Activated CD4-positive, alpha-beta T cell treated with anti-CD3 and anti-CD28 coated beads, Interleukin-2, amount 50 U/mL, for 24 hours (primary cell): Measurements from ENCODE around the gene ATF1.

Experiments used
- DNase-seq, 2 donors: peaks; one replicate each; pipeline ENCODE4 v3.0.0-alpha.2; 2020; ENCODE audit warnings: low read depth in 1 of 2, low spot score in 1 of 2

ATF1 gene

GRCh38 chr12:50763639-50764285 lies at the start of gene ATF1:
Gene ATF1 (plus strand): TSS chr12:50764101. CDS start chr12:50780146, 16,045 bp downstream.
- DNase-seq, result peak; percentile 78 to 81

GRCh38 chr12:50715174-50715573 lies 48.7 kb upstream of the ATF1 start:
- no peak for DNase-seq

- DNase-seq, result no peak
Measured at GRCh38 chr12:50718760-50719159, 45.1 kb upstream of the ATF1 start.

GRCh38 chr12:50720085-50720484 lies 43.8 kb upstream of the ATF1 start:
- no peak for DNase-seq

GRCh38 chr12:50720501-50720900 lies 43.4 kb upstream of the ATF1 start:
- no peak for DNase-seq

GRCh38 chr12:50723865-50724264 lies 40.0 kb upstream of the ATF1 start:
- DNase-seq, result no peak

GRCh38 chr12:50725011-50725942 lies 38.6 kb upstream of the ATF1 start:
- DNase-seq, result no peak

GRCh38 chr12:50727466-50727865 lies 36.4 kb upstream of the ATF1 start:
- DNase-seq, result no peak

- DNase-seq, result no peak
Measured at GRCh38 chr12:50728417-50728816, 35.5 kb upstream of the ATF1 start.

- DNase-seq, result no peak
Measured at GRCh38 chr12:50728841-50729240, 35.1 kb upstream of the ATF1 start.

- DNase-seq, result no peak
Measured at GRCh38 chr12:50732591-50732990, 31.3 kb upstream of the ATF1 start.

- DNase-seq, result no peak
Measured at GRCh38 chr12:50733706-50734105, 30.2 kb upstream of the ATF1 start.

- no peak for DNase-seq
Measured at GRCh38 chr12:50734409-50735263, 29.3 kb upstream of the ATF1 start.

GRCh38 chr12:50739611-50740010 lies 24.3 kb upstream of the ATF1 start:
- no peak for DNase-seq

- no peak for DNase-seq
Measured at GRCh38 chr12:50740307-50740706, 23.6 kb upstream of the ATF1 start.

- DNase-seq, result no peak
Measured at GRCh38 chr12:50742776-50743175, 21.1 kb upstream of the ATF1 start.

GRCh38 chr12:50745861-50746260 lies 18.0 kb upstream of the ATF1 start:
- no peak for DNase-seq

GRCh38 chr12:50746431-50746830 lies 17.5 kb upstream of the ATF1 start:
- no peak for DNase-seq

- no peak for DNase-seq
Measured at GRCh38 chr12:50747817-50748216, 16.1 kb upstream of the ATF1 start.

- DNase-seq, result no peak
Measured at GRCh38 chr12:50749459-50749882, 14.4 kb upstream of the ATF1 start.

- DNase-seq, result no peak
Measured at GRCh38 chr12:50750366-50750765, 13.5 kb upstream of the ATF1 start.
